Ovary (tissue), 9 donors: ENCODE measurements around the gene IQGAP1. TPM values are rescaled to one million over a fixed set of nuclear protein-coding genes. Genes with fewer than 3 reads are reported as not detected.
"Not testable (repeated sequence)": the region's sequence is repeated elsewhere in the genome, so short reads cannot be mapped to it uniquely, and the experiment has no call there.

ENCODE experiments used
- DNase-seq, 5 donors: peaks; one replicate each; pipeline ENCODE4 v3.0.0-alpha.2; 2019 to 2020
- H3K27ac ChIP-seq, 2 donors: fragments of 200-600 bp; one replicate each; pipeline versions ENCODE4 v1.5.1 to v1.8.0; 2019 to 2022
- H3K27me3 ChIP-seq: fragments of 200-600 bp; one replicate; pipeline ENCODE4 v1.8.0; 2022
- H3K36me3 ChIP-seq: fragments of 200-600 bp; sonication (generic); one replicate; pipeline ENCODE4 v1.5.1; 2019
- H3K4me1 ChIP-seq: one replicate; pipeline ENCODE4 v1.8.1; 2013; ENCODE audit warnings: mild to moderate bottlenecking, moderate library complexity; ENCODE audit not compliant: insufficient read depth
- H3K4me3 ChIP-seq: fragments of 200-600 bp; sonication (generic); one replicate; pipeline ENCODE4 v1.5.1; 2017
- H3K9me3 ChIP-seq, 2 donors: fragments of 200-600 bp in 1 of 2; sonication (generic) in 1 of 2; one replicate each; pipeline versions ENCODE4 v1.5.1 to v1.8.1; 2013 to 2019; ENCODE audit warnings: mild to moderate bottlenecking in 1 of 2, moderate library complexity in 1 of 2
- EP300 ChIP-seq: sonication (generic); formaldehyde crosslinking; IDR thresholded peaks from one replicate; pipeline ENCODE4 v1.6.1; 2017; ENCODE audit warnings: antibody characterized with exemption
- POLR2A ChIP-seq: fragments of 450-650 bp; IDR thresholded peaks from one replicate; pipeline ENCODE4 v1.6.1; 2017; ENCODE audit warnings: antibody characterized with exemption, mild to moderate bottlenecking, moderate library complexity
- whole genome bisulfite sequencing, 3 donors: extraction: QIAGEN DNeasy Blood & Tissue Kit in 1 of 3; methylation state at CpG; one replicate each; pipeline versions ENCODE4 v1.1.5 to v1.1.7; 2013 to 2017; 5-methylcytosine and 5-hydroxymethylcytosine counted together
- intact Hi-C, 4 donors: fragments of 100-400 bp; cut with DNase I; formaldehyde crosslinking; loops; one replicate each; pipeline versions ENCODE4 v1.11.0 to v1.15.1; 2022 to 2023
- polyA plus RNA-seq, 2 donors: library from polyadenylated mRNA; stranded (reverse); fragments of 200-250 nt in 1 of 2; fragments of 350-450 nt in 1 of 2; fragmentation: Illumina TruSeq in 1 of 2; extraction: RNeasy Lipid Tissue Mini Kit (QIAGEN cat#74804) in 1 of 2; gene quantifications; one replicate each; pipeline ENCODE4 v1.2.3, GENCODE V29; 2013 to 2014
- total RNA-seq, 7 donors: library from RNA; depleted of rRNA in 2 of 7; stranded (reverse); fragments of >200 nt in 2 of 7; fragmentation: NEBNext Ultra II Directional in 3 of 7; extraction: Animal tissue kit (Norgen Biotek cat#: 25700) in 3 of 7; gene quantifications; one replicate each; pipeline versions ENCODE4 v1.1.0 to v1.2.4, GENCODE V29; 2016 to 2023
- TF ChIP-seq, protein P1 (sequence below), 3 donors: fragments of 450-650 bp in 2 of 3; fragments of 200-600 bp in 1 of 3; IDR thresholded peaks; one replicate each; pipeline versions ENCODE4 v1.5.1 to v1.8.0; 2016 to 2022; ENCODE audit warnings: antibody characterized with exemption in 3 of 3, mild to moderate bottlenecking in 1 of 3
- donor health status: DM: no; HTN: no; CAD: no; lungs with moderate emphysema.
- donor health status: DM: no; HTN: no; CAD: no.
- donor health status: Bipolar disorder and iron deficiency.
- donor health status: DM: yes; HTN: yes; CAD: no.
- donor health status: DM: no; HTN: no; CAD: no.
- donor health status: DM: yes; HTN: yes; CAD: no.

IQGAP1 gene
- total and polyA plus RNA-seq, 9 donors: 68.1 to 173 (median 108) TPM

DNA sequence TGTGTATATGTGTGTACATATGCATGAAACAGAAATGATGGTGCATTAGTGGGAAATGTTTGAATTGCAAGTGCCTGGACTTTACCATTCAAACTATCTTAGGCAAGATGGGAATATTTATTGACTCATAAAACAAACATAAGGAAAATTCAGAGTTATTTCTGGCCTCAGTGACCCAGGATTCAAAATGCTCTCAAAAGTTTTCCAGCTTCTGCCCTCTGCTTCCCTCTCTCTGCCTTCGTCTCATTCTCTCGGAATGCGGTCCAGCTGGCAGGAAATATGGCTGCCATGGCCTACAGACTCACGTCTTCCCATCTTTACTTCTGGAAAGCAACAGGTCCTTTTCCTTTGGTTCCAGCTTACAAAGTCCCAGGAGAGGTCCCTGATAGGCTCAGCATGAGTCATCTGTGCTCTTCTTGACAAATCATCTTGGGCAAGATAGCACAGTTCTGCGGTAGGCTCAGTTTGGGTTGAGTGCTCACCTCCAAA, 44.7 kb upstream of the IQGAP1 start:
- intact Hi-C loops: no loop called here
- H3K9me3 ChIP-seq: no peaks in the 10 kb centered on the region
- H3K27ac ChIP-seq: no peak overlapping the region
- H3K36me3 ChIP-seq: no peaks in the 10 kb centered on the region
- DNase-seq: no peak
- 48 to 56% (median 54%) methylated on average over 5 of the region's 5 CpGs for WGBS, 3 donors
- TF ChIP-seq, protein P1, sequence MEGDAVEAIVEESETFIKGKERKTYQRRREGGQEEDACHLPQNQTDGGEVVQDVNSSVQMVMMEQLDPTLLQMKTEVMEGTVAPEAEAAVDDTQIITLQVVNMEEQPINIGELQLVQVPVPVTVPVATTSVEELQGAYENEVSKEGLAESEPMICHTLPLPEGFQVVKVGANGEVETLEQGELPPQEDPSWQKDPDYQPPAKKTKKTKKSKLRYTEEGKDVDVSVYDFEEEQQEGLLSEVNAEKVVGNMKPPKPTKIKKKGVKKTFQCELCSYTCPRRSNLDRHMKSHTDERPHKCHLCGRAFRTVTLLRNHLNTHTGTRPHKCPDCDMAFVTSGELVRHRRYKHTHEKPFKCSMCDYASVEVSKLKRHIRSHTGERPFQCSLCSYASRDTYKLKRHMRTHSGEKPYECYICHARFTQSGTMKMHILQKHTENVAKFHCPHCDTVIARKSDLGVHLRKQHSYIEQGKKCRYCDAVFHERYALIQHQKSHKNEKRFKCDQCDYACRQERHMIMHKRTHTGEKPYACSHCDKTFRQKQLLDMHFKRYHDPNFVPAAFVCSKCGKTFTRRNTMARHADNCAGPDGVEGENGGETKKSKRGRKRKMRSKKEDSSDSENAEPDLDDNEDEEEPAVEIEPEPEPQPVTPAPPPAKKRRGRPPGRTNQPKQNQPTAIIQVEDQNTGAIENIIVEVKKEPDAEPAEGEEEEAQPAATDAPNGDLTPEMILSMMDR (IDR thresholded peaks at IDR 0.05): no peak
- TF ChIP-seq POLR2A (no peak), EP300 (no peak)
- no peak overlapping the region for H3K4me3 ChIP-seq
- H3K27me3 ChIP-seq: no peaks in the 10 kb centered on the region
- peaks cover 4% of the 10 kb centered on the region for H3K4me1 ChIP-seq

- Histone ChIP-seq H3K36me3 (no peaks in the 10 kb centered on the region), H3K9me3 (no peaks in the 10 kb centered on the region), H3K4me1 (peaks cover 4% of the 10 kb centered on the region), H3K27ac (no peak overlapping the region), H3K4me3 (no peak overlapping the region), H3K27me3 (no peaks in the 10 kb centered on the region)
- TF ChIP-seq EP300 (no peak), POLR2A (no peak)
- TF ChIP-seq, protein P1 (IDR thresholded peaks at IDR 0.05): no peak
- intact Hi-C loops: no loop called here
- 100% methylated on average over 1 of the region's 1 CpG for WGBS, 3 donors
- no peak for DNase-seq
Measured at GRCh38 chr15:90344662-90345061, 43.4 kb upstream of the IQGAP1 start.

DNA sequence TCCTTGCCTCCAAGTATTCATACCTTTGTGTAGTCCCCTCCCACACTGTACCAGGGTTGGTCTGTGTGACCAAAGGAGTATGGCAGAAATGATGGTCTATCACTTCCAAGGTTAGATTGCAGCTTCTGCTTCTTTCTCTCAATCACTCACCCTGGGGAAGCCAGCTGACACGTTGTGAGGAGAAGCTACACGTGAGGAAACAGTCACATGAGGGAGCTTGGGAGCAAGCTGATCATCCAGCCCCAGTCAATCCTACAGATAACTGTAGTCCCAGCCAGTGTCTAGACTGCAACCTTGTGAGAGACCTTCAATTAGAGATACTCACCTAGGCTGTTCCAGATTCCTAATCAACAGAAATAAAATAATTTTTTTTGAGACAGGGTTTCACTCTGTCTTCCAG, 42.2 kb upstream of the IQGAP1 start:
- H3K9me3 ChIP-seq: no peaks in the 10 kb centered on the region
- WGBS, 3 donors: 46 to 62% (median 58%) methylated on average over 2 of the region's 2 CpGs
- H3K4me1 ChIP-seq: peaks cover 4% of the 10 kb centered on the region
- H3K36me3 ChIP-seq: no peaks in the 10 kb centered on the region
- no peak overlapping the region for H3K4me3 ChIP-seq
- H3K27me3 ChIP-seq: no peaks in the 10 kb centered on the region
- no peak for TF ChIP-seq EP300
- no peak for TF ChIP-seq POLR2A
- TF ChIP-seq, protein P1 (IDR thresholded peaks at IDR 0.05): no peak
- intact Hi-C loops: no loop called here
- H3K27ac ChIP-seq: no peak overlapping the region
- no peak for DNase-seq

DNA sequence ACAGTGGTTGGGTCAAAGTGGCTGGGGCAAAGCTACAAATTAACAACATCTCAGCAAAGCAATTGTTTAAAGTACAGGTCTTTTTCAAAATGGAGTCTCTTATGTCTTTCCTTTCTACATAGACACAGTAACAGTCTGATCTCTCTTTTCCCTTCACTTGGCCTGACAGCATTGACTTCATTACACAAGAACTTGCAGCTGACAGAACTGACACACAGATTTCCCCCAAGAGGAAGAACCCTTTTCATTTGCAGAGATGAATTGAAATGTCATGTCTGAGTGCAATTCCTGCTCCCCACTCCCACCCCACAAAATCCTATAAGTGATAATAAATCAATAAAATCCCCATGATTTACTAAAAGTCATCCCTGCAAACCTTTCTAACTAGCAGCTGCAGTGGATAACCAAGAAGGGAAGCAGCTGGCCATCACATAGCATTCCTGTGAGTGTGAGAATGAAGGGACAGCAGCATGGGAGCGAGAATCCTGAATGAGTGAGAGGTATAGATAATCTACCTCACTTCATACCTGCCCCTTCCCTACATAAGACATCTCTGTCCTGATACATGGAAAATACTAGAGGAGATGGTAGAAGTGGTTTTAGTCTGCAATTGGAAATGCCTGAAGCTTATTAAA, 40.5 kb upstream of the IQGAP1 start:
- not testable (repeated sequence) for H3K4me3 ChIP-seq, H3K9me3 ChIP-seq, H3K27ac ChIP-seq, H3K27me3 ChIP-seq, H3K36me3 ChIP-seq, DNase-seq, H3K4me1 ChIP-seq
- 86 to 97% (median 93%) methylated on average over 1 of the region's 1 CpG for WGBS, 3 donors
- intact Hi-C loops: loop anchor here in 1 of 4 donors (1.0 kb wide), 1 partner anchor 7 kb away; no protein-coding TSS in a partner anchor

GRCh38 chr15:90348456-90348855, 39.6 kb upstream of the IQGAP1 start:
- Histone ChIP-seq H3K36me3 (no peaks in the 10 kb centered on the region), H3K27me3 (no peaks in the 10 kb centered on the region), H3K4me3 (no peak overlapping the region), H3K27ac (no peak overlapping the region), H3K4me1 (peaks cover 4% of the 10 kb centered on the region), H3K9me3 (no peaks in the 10 kb centered on the region)
- 88 to 92% (median 89%) methylated on average over 6 of the region's 6 CpGs for WGBS, 3 donors
- intact Hi-C loops: loop anchor here in 1 of 4 donors (1.0 kb wide), 1 partner anchor 8 kb away; no protein-coding TSS in a partner anchor
- no peak for DNase-seq
- TF ChIP-seq, protein P1 (IDR thresholded peaks at IDR 0.05): no peak
- TF ChIP-seq EP300 (no peak), POLR2A (no peak)
